GM18519 (cell line): ENCODE measurements around the gene FASTKD1.

ENCODE experiments used
- ATAC-seq: cut with Tn5 transposase; IDR thresholded peaks from one replicate; pipeline ENCODE4 v1.9.1; 2021; ENCODE audit warnings: mild to moderate bottlenecking, moderate library complexity; ENCODE audit not compliant: unreplicated experiment, low FRiP score

FASTKD1 gene

GRCh38 chr2:169511818-169512217, 61.8 kb downstream of the FASTKD1 start:
- no peak for ATAC-seq

- no peak for ATAC-seq
Observed at GRCh38 chr2:169510496-169510895, 63.2 kb downstream of the FASTKD1 start.

GRCh38 chr2:169509955-169510354, 63.7 kb downstream of the FASTKD1 start:
- no peak for ATAC-seq

GRCh38 chr2:169509298-169509885, 64.3 kb downstream of the FASTKD1 start, which contains the start of gene KLHL41:
TSS of gene KLHL41 (plus strand) at chr2:169509702. CDS start at chr2:169509779, 77 bp downstream.
- ATAC-seq = no peak

- ATAC-seq = no peak
Observed at GRCh38 chr2:169507698-169508097, 66.0 kb downstream of the FASTKD1 start.

- no peak for ATAC-seq
Observed at GRCh38 chr2:169504651-169505050, 69.0 kb downstream of the FASTKD1 start.

- no peak for ATAC-seq
Observed at GRCh38 chr2:169495310-169495928, 78.2 kb downstream of the FASTKD1 start.

- ATAC-seq = no peak
Observed at GRCh38 chr2:169493360-169493759, 80.3 kb downstream of the FASTKD1 start.

GRCh38 chr2:169491378-169491777, 82.3 kb downstream of the FASTKD1 start:
- ATAC-seq = no peak

GRCh38 chr2:169490834-169491233, 82.8 kb downstream of the FASTKD1 start:
- no peak for ATAC-seq

- ATAC-seq = no peak
Observed at GRCh38 chr2:169486487-169486886, 87.2 kb downstream of the FASTKD1 start.

GRCh38 chr2:169485650-169486138, 88.0 kb downstream of the FASTKD1 start:
- no peak for ATAC-seq

GRCh38 chr2:169480079-169480465, 93.6 kb downstream of the FASTKD1 start:
- ATAC-seq = no peak
